CD4-positive, alpha-beta T cell treated with Interleukin-17A for 1 hour (primary cell): ENCODE results near the gene DDX20.
"Not testable (repeated sequence)": the region's sequence is repeated elsewhere in the genome, so short reads cannot be mapped to it uniquely, and the experiment has no call there.

Source experiments
- DNase-seq: peaks from one replicate; pipeline ENCODE4 v3.0.0-alpha.2; 2020

Gene DDX20

GRCh38 chr1:111793923-111794322 is 38.2 kb downstream of the DDX20 start:
- no peak for DNase-seq

- no peak for DNase-seq
These were observed 39.7 kb downstream of the DDX20 start for GRCh38 chr1:111795401-111795800.

GRCh38 chr1:111798580-111798979 is 42.9 kb downstream of the DDX20 start:
- DNase-seq, result no peak

- not testable (repeated sequence) for DNase-seq
These were observed 44.0 kb downstream of the DDX20 start for GRCh38 chr1:111799722-111800121.

- no peak for DNase-seq
These were observed 45.6 kb downstream of the DDX20 start for GRCh38 chr1:111801071-111801850.

GRCh38 chr1:111802110-111802509 is 46.4 kb downstream of the DDX20 start:
- no peak for DNase-seq

- DNase-seq, result no peak
These were observed 47.3 kb downstream of the DDX20 start for GRCh38 chr1:111802984-111803383.

GRCh38 chr1:111803951-111804350 is 48.2 kb downstream of the DDX20 start:
- DNase-seq, result no peak

GRCh38 chr1:111804776-111805175 is 49.1 kb downstream of the DDX20 start:
- DNase-seq, result no peak

GRCh38 chr1:111805251-111805650 is 49.5 kb downstream of the DDX20 start:
- no peak for DNase-seq

GRCh38 chr1:111811891-111812290 is 56.2 kb downstream of the DDX20 start:
- no peak for DNase-seq

GRCh38 chr1:111812306-111812705 is 56.6 kb downstream of the DDX20 start:
- DNase-seq, result no peak

- no peak for DNase-seq
These were observed 58.0 kb downstream of the DDX20 start for GRCh38 chr1:111813440-111814304.

- no peak for DNase-seq
These were observed 58.6 kb downstream of the DDX20 start for GRCh38 chr1:111814305-111814628.

- DNase-seq, result no peak
These were observed 58.9 kb downstream of the DDX20 start for GRCh38 chr1:111814642-111815041.
